Activated CD8-positive, alpha-beta memory T cell treated with anti-CD3 and anti-CD28 coated beads, Interleukin-2, amount 50 U/mL, for 4 hours (primary cell): ENCODE measurements around the gene RNF167.

ENCODE experiments used
- DNase-seq: peaks from one replicate; pipeline ENCODE4 v3.0.0-alpha.2; 2020

Gene RNF167

DNA sequence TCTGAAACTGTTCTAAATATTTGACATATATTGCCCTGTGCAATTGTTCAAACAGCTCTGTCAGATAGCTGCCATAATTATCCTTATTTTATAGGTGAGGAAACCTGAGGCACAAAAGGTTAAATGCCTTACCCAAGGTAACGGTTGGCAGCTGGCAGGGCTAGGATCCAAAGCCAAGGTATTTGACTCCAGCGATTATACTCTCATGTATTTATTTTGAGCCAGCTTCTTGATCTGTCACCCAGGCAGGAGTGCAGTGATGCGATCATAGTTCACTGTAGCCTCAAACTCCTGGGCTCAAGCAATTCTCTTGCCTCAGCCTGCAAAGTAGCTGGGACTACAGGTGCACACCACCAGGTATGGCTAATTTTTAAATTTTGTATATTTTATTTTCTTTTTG lies 18.0 kb downstream of the RNF167 start:
- no peak for DNase-seq

DNA sequence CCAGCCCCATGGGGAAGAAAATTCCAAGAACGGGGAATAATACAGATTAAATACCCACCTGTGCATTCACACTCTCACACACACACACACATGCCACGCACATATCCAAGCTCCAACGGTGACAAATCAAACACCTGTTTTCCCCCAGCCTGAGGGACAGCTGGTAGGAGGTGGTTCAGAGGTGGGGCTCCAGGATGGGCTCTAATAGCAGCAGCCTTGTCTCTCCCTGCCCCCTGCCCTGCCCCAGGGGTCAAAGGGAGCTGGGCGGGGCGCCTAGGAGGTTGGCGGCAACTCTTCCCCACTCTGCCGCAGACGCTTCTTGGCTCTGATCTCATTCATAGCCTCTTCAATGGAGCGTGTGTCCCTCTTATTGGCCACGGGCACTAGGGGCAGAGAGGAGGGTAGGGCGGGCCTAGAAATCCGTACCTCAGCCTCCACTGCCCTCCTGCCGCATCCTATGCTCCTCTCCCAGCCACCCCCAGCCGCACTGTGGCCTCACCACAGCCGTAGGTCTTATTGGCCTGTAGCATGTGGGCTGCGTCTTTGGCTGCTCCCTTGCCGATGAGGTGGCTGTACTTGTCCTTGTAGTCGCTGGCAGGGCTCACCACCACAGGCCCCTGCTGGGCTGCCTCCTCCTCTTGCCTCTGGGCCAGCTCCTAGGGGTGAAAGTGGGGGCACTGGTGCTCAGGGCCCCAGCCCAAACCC lies 19.3 kb downstream of the RNF167 start:
- DNase-seq, result no peak

GRCh38 chr17:4960279-4960922 lies 20.3 kb downstream of the RNF167 start:
- no peak for DNase-seq

- no peak for DNase-seq
Observed at GRCh38 chr17:4965311-4965986, 25.4 kb downstream of the RNF167 start.

DNA sequence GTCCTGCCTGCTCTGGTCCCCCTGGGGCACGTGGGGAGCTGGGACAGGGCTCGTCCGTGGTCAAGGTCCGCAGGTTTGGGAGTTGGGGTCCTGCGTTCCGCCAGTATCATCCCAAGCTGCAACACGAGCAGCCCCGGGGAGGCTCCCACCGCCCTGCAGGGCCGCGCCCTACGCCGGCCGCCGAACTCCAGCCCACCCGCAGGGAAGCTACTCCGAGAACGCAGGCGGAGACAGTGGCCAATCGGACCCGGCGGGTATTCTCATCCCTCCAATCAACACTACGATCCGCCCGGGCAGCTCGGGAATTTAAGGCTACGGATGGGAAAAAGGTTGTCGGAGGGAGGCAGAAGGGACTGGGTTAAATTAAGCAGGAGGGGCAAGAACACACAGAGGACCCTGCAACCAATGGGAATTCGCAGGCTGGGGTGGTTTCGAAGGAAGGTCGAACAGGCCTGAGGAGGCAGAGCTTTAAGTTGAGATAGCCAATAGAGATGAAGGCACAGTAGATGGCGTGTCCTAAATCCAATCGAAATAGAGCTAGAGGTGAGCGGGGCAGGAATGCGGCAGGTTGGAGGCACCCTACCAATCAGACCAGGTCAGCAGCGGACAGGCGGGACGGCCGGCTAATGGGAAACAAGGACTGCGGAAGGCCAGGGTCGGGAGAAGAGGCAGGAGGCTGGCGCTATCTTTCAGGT lies 26.9 kb downstream of the RNF167 start:
- peak; percentile 88 for DNase-seq

DNA sequence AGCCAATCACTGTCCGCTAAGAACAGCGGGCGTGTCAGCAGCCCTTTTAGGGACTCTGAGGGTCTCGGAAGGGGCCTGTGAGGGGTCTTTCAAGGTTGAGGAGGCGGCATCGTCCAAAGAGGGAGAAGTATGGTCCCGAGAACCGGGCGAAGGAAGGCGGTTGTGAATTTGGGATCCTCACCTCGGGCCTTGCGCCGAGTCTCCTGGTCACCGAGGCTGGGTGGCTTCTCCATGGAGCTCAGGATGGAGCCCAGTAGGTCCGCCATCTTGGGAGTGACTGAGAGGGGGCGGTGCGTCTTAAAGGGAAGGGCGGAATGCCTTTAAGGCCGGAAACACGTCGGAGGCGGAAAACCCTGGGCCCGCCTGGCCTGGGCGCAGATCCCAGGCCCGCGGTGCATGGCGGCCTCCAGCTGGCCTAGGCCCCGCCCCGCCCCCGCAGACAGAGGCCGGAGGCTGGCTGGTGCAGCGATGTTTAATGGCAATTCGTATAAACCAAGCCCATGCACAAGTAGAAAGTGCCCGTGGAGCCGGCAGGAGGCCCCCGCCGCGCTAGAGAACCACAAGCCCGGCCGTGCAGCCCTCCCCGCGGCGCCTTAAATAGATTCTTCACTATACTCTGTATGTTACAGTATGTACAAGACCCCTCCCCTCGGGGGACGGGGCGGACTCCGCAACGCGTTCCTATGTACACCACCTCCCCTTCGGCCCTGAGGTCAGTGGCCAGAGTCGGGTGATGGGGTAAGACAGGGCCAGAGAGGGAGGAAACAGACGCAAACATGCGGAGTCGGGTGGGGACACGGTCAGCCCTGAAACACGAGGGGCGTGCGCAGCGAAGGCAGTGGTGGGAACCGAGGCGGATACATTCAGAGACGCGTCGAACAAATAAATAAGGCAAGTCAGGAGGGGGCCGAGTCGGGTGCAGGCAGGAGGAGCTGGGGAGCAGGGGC lies 27.7 kb downstream of the RNF167 start, which contains the start of gene SPAG7:
Gene SPAG7, minus strand, starts transcription at position 279 of the 947 bp plus-strand sequence. Its CDS starts 13 bp downstream, at position 266.
- peak; percentile 90 for DNase-seq

GRCh38 chr17:4968486-4969046 lies 28.5 kb downstream of the RNF167 start:
- DNase-seq, result no peak

- DNase-seq, result no peak
Observed at GRCh38 chr17:4969047-4969550, 29.0 kb downstream of the RNF167 start.

- DNase-seq, result no peak
Observed at GRCh38 chr17:4969551-4970173, 29.6 kb downstream of the RNF167 start.

DNA sequence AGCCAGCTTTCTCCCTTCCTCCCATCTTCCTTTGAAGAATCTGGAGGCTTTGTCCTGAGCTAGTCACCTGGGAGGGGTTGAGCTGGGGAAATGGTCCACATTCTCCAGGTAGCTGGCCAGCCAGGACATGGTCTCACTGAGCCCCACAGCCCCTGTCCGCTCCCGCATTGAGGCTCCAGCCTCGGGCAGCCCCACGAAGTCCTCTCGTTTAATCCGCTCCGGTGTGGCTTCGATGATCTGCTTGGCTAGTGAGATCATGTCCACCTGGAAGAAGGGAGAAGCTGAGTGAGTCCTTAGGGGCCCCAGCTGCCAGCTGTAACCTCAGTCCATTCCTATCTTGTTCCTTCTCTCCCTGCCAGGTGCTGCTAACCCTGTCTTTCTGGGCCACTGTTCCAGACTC lies 30.2 kb downstream of the RNF167 start:
- DNase-seq, result no peak

DNA sequence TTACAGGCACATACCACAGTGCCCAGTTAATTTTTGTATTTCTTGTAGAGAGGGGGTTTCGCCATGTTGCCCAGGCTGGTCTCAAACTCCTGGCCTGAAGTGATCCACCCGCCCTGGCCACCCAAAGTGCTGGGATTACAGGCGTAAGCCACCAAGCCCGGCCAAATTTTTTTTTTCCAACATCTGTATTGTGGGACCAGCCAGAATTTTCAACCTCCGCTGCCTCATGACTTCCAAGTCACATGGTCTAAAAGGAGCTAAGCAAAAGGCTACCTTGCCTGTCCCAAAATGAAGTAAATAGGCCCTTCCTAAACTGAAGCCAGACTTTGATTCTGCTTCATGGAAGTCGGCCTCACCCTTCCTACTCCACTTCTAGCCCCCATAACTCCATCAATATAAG lies 31.8 kb downstream of the RNF167 start:
- DNase-seq, result no peak

DNA sequence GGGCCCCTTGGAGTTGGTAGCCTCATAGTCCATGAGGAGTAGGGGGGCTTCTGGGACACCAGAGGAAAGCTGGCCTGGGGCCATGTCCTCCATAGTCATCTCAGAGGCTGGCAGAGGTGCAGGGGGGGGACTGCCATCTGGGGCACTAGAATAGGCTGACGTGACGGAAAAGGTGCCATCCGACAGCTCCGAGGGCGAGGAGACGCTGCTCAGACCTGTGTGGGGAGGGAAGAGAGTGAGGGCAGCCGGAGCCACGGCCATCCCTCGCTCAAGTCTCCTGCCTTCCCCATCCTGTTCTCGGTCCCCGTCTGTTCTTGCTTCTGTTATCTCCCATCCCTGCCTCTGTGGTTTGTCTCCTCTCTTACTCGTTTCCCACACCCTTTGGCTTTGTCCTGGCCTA lies 32.3 kb downstream of the RNF167 start:
- no peak for DNase-seq

DNA sequence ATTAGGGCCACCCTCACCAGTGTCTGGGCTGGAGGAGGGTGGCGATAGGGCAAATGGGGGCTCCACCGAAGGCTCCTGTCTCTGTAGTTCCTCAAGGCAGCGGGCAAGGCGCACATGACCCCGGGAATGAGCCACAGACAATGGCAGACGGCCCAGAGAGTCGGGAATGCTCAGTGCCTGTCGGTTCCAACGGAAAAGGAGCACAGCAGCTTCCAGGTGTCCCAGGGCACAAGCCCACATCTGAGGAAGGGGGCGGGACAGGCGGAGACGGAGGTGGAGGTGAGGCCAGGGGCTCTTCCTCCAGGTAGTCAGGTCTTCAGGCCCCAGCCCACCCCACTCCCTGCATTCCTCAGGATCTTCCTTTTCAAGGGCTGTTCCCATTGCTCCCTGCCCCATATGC lies 32.7 kb downstream of the RNF167 start:
- no peak for DNase-seq

DNA sequence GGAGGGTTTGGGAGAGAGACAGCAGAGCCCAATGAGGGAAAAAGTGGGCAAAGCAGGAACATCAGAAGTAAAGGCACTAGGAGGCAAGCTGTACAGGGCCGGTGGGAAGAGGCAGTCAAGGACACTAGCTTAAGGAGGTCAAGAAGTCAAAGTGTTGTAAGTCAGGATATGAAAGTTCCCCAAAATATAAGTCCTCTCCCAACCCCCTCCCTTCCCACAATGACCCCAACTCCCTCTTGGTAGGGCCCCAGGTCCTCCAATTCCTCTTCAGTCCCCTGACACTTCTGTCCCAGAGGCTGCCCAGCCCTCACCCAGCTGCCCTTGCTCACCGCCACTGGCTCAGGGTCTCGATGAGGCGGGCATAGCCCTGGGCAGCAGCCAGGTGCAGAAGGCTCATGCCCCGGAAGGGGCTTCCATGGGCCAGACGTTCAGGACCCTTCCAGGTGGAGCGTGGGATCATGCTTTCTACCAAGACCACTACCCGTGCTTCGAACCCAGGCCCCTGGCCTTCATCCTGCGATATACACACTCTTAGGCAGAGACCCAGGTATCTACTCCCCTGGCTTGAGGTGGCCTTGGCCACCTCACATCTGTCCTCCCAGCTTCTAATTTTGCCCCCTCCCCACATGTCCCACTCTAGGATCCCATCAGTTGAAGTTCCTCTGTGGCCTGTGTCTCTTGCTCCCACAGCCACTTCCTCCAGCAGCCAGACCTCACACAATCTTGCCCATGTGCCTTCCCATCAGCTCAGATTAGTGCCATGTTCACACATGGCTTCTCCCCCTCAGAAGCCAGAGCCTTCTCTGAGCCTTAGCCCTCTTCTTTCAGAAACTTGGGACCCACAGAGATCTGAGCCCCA lies 33.4 kb downstream of the RNF167 start:
- no peak for DNase-seq

GRCh38 chr17:4974115-4974670 lies 34.1 kb downstream of the RNF167 start:
- DNase-seq, result no peak

DNA sequence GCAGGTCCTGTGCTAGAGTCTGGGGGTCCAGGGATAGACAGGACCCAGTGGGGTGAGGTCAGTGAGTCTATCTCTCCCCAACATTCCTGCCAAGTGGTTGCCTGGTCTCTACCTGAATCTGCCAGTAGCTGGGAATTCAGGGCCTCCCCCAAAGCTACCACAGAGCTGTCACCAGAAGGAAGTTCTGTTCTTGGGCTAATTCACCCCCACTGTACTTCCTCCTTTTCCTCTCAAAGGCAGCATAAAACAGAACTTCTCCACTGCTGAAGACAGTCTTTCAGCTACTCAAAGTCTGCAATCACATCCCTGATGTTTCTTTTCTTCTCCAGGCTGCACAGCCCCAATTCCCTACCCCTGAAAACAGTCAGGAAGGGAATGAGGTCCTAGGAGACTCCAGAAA lies 38.7 kb downstream of the RNF167 start:
- DNase-seq, result no peak

DNA sequence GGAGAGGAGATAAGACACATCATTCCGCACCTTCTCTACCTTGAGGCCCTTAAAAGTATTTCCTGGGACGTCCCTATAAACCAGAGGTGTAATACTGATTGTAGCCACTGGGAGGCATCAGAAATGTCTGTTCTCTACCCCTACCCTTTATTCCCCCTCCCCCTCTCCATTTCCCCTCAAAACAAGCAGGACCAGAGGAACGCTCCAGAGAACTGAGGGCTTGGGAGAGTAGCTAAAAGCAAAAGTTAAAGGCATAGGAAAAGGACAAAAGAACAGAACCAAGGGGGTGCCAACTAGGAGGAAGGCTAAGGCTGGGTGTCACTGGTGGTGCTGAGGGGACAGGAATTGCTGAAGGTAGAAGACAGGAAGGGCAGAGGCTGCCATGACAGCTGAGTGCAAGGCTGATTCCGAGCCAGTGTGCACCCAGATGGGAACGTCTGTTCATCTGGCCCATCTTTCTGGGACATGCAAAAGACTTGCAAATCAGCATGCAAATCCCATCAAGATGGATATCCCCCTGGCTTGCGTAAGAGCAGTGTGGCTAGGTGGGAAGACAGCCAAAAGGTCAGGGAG lies 40.7 kb downstream of the RNF167 start:
- no peak for DNase-seq

DNA sequence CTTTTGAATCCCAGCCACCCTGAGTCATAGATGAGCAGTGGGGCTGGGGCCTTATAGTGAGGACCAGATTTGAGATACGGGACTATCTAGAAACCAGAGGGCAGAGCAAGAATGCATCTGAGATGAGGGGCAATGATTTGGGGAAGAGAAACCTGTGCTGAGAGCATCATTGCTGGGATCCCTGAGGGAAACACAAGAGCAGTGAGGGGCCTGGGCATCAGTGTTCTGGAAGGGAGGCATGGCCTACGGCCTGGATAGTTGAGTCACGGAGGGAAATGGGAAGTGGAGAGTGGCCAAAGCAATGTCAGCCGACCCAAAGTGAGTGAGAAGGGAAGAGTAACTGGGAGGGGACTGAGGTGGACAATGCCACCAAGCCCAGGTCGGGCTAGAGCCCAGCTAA lies 42.2 kb downstream of the RNF167 start:
- no peak for DNase-seq

DNA sequence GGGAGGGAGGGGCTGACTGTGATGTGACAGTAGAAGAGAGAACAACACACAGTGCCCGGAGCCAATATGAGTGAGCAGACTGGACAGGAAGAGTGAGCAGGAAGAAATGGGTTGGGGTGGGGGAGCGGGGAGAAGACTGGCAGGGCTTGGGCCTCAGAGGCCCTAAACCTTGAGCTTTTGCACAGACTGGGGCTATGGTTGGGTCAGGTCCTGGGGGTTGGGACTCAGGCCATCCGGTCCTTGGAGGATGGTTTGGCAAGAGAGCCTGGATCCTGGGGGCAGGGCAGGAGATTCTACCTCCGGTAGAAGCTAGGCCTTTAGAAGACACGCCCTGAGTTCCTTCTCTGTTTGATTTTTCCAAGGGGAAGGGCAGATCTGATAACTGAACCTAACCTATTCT lies 46.3 kb downstream of the RNF167 start:
- DNase-seq, result no peak
